Astrocyte (in vitro differentiated cells and primary cell): ENCODE measurements around the gene CLCN3. TPM values are rescaled to one million over a fixed set of nuclear protein-coding genes. Genes with fewer than 3 reads are reported as not detected.

ENCODE experiments used
- DNase-seq: peaks from one replicate; pipeline ENCODE4 v3.0.0-alpha.2; 2010; ENCODE audit warnings: low read depth
- FAIRE-seq: peaks from 2 replicates; lab custom pipeline; 2011; peaks lifted over from hg19 to GRCh38; lab: Jason Lieb, UNC
- H2AFZ ChIP-seq: 2 replicates; pipeline ENCODE4 v1.6.0; 2012; ENCODE audit warnings: low read depth, low read length, inconsistent platforms
- H3K27ac ChIP-seq: 2 replicates; pipeline ENCODE4 v1.5.1; 2011; ENCODE audit warnings: low read depth, low read length, inconsistent platforms
- H3K27me3 ChIP-seq: 2 replicates; pipeline ENCODE4 v1.6.0; 2011; ENCODE audit warnings: low read length, inconsistent platforms; ENCODE audit not compliant: insufficient read depth
- H3K36me3 ChIP-seq: 2 replicates; pipeline ENCODE4 v1.5.1; 2011; ENCODE audit warnings: low read length, inconsistent platforms; ENCODE audit not compliant: insufficient read depth
- H3K4me1 ChIP-seq: 2 replicates; pipeline ENCODE4 v1.5.1; 2011; ENCODE audit warnings: low read length, inconsistent platforms; ENCODE audit not compliant: insufficient read depth
- H3K4me2 ChIP-seq: 2 replicates; pipeline ENCODE4 v1.6.0; 2012; ENCODE audit warnings: low read length, inconsistent platforms
- H3K4me3 ChIP-seq: 2 replicates; pipeline ENCODE4 v1.5.1; 2011; ENCODE audit warnings: low read depth, mild to moderate bottlenecking, low read length, inconsistent platforms; ENCODE audit not compliant: insufficient read depth
- H3K79me2 ChIP-seq: 2 replicates; pipeline ENCODE4 v1.6.0; 2012; ENCODE audit warnings: mild to moderate bottlenecking, low read length, inconsistent platforms; ENCODE audit not compliant: insufficient read depth
- H3K9ac ChIP-seq: 2 replicates; pipeline ENCODE4 v1.6.0; 2012; ENCODE audit warnings: mild to moderate bottlenecking, low read length, inconsistent platforms
- H3K9me3 ChIP-seq: 2 replicates; pipeline ENCODE4 v1.5.1; 2012; ENCODE audit warnings: low read depth, mild to moderate bottlenecking, low read length, inconsistent platforms; ENCODE audit not compliant: insufficient read depth
- H4K20me1 ChIP-seq: 2 replicates; pipeline ENCODE4 v1.6.0; 2012; ENCODE audit warnings: low read length, inconsistent platforms; ENCODE audit not compliant: insufficient read depth
- H3K27ac Mint-ChIP-seq: one replicate; pipeline ENCODE4 v1.8.0; 2021; ENCODE audit warnings: mild to moderate bottlenecking, mixed read lengths; ENCODE audit not compliant: unreplicated experiment
- H3K27me3 Mint-ChIP-seq: one replicate; pipeline ENCODE4 v1.8.0; 2021; ENCODE audit warnings: low read depth, mixed read lengths; ENCODE audit not compliant: unreplicated experiment
- H3K36me3 Mint-ChIP-seq: one replicate; pipeline ENCODE4 v1.8.0; 2021; ENCODE audit warnings: low read depth, mixed read lengths; ENCODE audit not compliant: unreplicated experiment
- H3K4me1 Mint-ChIP-seq: one replicate; pipeline ENCODE4 v1.8.0; 2021; ENCODE audit warnings: low read depth, mixed read lengths; ENCODE audit not compliant: unreplicated experiment
- H3K4me3 Mint-ChIP-seq: one replicate; pipeline ENCODE4 v1.8.0; 2021; ENCODE audit warnings: mild to moderate bottlenecking, moderate library complexity, mixed read lengths; ENCODE audit not compliant: unreplicated experiment
- H3K9me3 Mint-ChIP-seq: one replicate; pipeline ENCODE4 v1.8.0; 2021; ENCODE audit warnings: mild to moderate bottlenecking, mixed read lengths; ENCODE audit not compliant: unreplicated experiment
- CTCF ChIP-seq: IDR thresholded peaks from 2 replicates; pipeline ENCODE4 v1.5.1; 2011; ENCODE audit warnings: low read depth, mild to moderate bottlenecking, inconsistent platforms, low read length, moderate library complexity; ENCODE audit not compliant: insufficient read depth
- EZH2 ChIP-seq: IDR thresholded peaks from 2 replicates; pipeline ENCODE4 v1.6.1; 2012; ENCODE audit warnings: mild to moderate bottlenecking, low read length, inconsistent platforms; ENCODE audit not compliant: insufficient read depth
- total RNA-seq: library from RNA; stranded (reverse); gene quantifications from 2 replicates; pipeline ENCODE4 v1.2.1, GENCODE V29; 2021

The CLCN3 gene
- total RNA-seq, 1 donor from 2014 or later: 51.1 TPM

DNA sequence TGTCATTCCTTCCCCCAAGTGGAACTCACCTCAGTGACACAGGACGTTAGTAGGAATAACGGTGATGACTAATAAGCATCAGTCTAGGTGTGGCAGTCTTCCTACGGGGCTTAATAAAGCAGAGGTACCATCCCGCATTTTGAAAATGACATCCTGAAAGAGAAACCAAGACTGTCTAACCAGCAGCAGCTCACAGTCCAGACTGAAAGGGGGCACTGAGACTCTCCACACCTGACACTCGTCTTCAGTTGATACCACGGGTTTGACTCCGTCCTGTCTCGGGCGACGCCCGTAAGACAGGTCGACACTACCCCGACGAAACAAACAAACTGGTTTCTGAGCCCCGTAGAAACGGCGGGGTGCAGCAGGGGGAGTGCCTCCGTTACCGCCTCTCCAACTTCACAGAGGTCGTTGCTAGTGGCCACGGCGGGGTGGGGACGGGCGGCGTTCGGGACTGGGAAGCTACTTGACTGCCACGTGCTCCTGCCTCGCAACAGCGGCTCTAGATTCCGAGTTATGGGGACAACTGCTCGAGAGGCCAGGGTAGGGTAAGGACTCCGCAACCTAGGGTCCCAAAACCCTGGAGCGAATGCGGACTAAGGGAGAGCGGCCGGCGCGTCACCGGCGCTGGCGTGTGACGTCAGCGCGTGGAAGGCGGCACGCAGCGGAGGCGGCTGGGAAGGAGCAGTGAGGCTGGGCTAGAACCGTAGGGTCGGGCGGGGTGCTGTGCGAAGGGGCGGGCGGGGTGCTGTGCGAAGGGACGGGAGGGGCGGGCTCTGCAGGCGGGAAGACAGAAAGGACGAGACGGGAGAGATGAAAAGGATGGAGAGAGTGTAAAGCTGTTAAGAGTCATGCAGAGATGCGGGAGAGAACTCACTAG lies 8.1 kb upstream of the CLCN3 start, which contains the start of gene NEK1:
Gene NEK1 (minus strand): TSS at position 593 of the 880 bp plus-strand sequence. CDS start 9,953 bp downstream, outside the sequence.
- Histone ChIP-seq H3K27me3 (no peaks in the 10 kb centered on the region), H3K4me1 (peaks cover 15% of the 10 kb centered on the region), H4K20me1 (no peaks in the 10 kb centered on the region), H3K4me2 (peak within 1 kb of the TSS; percentile 98), H2AFZ (peak within 1 kb of the TSS; percentile 100), H3K4me3 (peak within 1 kb of the TSS; percentile 92), H3K79me2 (peaks cover 28% of the 10 kb centered on the region), H3K36me3 (no peaks in the 10 kb centered on the region), H3K9me3 (no peaks in the 10 kb centered on the region), H3K27ac (peak within 1 kb of the TSS; percentile 97), H3K9ac (peak within 1 kb of the TSS; percentile 93)
- Mint-ChIP-seq H3K27me3 (no peaks in the 10 kb centered on the region), H3K27ac (peak within 1 kb of the TSS; percentile 96), H3K9me3 (no peaks in the 10 kb centered on the region), H3K4me1 (peaks cover 18% of the 10 kb centered on the region), H3K36me3 (no peaks in the 10 kb centered on the region), H3K4me3 (peak within 1 kb of the TSS; percentile 95)
- TF ChIP-seq EZH2 (no peak), CTCF (no peak)
- DNase-seq (peak; percentile 77), FAIRE-seq (no peak)

- peak; percentile 71 for DNase-seq
Observed at GRCh38 chr4:169612871-169613859, 7.2 kb upstream of the CLCN3 start.

More at GRCh38 chr4:169612871-169613859, 7.2 kb upstream of the CLCN3 start:
- Histone ChIP-seq H3K4me1 (peaks cover 15% of the 10 kb centered on the region), H2AFZ (peak overlapping the region; percentile 71), H3K27ac (peak overlapping the region; percentile 59), H3K4me3 (peak overlapping the region; percentile 92), H3K9ac (peak overlapping the region; percentile 93), H3K4me2 (peak overlapping the region; percentile 98), H3K36me3 (no peaks in the 10 kb centered on the region), H3K9me3 (no peaks in the 10 kb centered on the region), H3K27me3 (no peaks in the 10 kb centered on the region), H4K20me1 (no peaks in the 10 kb centered on the region), H3K79me2 (peaks cover 25% of the 10 kb centered on the region)
- no peaks in the 10 kb centered on the region for H3K27me3 Mint-ChIP-seq
- FAIRE-seq: no peak
- peak overlapping the region; percentile 96 for H3K27ac Mint-ChIP-seq
- H3K36me3 Mint-ChIP-seq: no peaks in the 10 kb centered on the region
- H3K9me3 Mint-ChIP-seq: no peaks in the 10 kb centered on the region
- TF ChIP-seq CTCF: peak; percentile 82
- no peak for TF ChIP-seq EZH2
- peak overlapping the region; percentile 95 for H3K4me3 Mint-ChIP-seq
- peaks cover 18% of the 10 kb centered on the region for H3K4me1 Mint-ChIP-seq
